Stimulated activated CD8-positive, alpha-beta memory T cell treated with anti-CD3 and anti-CD28 coated beads, Interleukin-7, amount 100 ng/mL, for 4 hours (primary cell): ENCODE data around the gene HDAC4.

Experiments used
- DNase-seq, 2 donors: peaks; one replicate each; pipeline ENCODE4 v3.0.0-alpha.2; 2020; ENCODE audit warnings: low read depth in 2 of 2

The HDAC4 gene

GRCh38 chr2:239255628-239256349 lies 145.0 kb downstream of the HDAC4 start:
- no peak for DNase-seq

GRCh38 chr2:239255218-239255617 lies 145.6 kb downstream of the HDAC4 start:
- DNase-seq: no peak

GRCh38 chr2:239253701-239254436 lies 147.0 kb downstream of the HDAC4 start:
- DNase-seq: no peak

- no peak for DNase-seq
Observed at GRCh38 chr2:239253264-239253663, 147.6 kb downstream of the HDAC4 start.

- DNase-seq: no peak
Observed at GRCh38 chr2:239252801-239253200, 148.0 kb downstream of the HDAC4 start.

GRCh38 chr2:239252393-239252792 lies 148.4 kb downstream of the HDAC4 start:
- no peak for DNase-seq

- no peak for DNase-seq
Observed at GRCh38 chr2:239251971-239252370, 148.8 kb downstream of the HDAC4 start.

GRCh38 chr2:239250216-239251081 lies 150.4 kb downstream of the HDAC4 start:
- DNase-seq: no peak

GRCh38 chr2:239249776-239250175 lies 151.0 kb downstream of the HDAC4 start:
- DNase-seq: no peak

GRCh38 chr2:239249048-239249447 lies 151.8 kb downstream of the HDAC4 start:
- no peak for DNase-seq

- no peak for DNase-seq
Observed at GRCh38 chr2:239247401-239248245, 153.2 kb downstream of the HDAC4 start.

- DNase-seq: no peak
Observed at GRCh38 chr2:239246723-239247122, 154.1 kb downstream of the HDAC4 start.

- no peak for DNase-seq
Observed at GRCh38 chr2:239245872-239246721, 154.7 kb downstream of the HDAC4 start.

- DNase-seq: no peak
Observed at GRCh38 chr2:239245107-239245506, 155.7 kb downstream of the HDAC4 start.

GRCh38 chr2:239244625-239245024 lies 156.2 kb downstream of the HDAC4 start:
- DNase-seq: no peak

- no peak for DNase-seq
Observed at GRCh38 chr2:239241431-239241960, 159.3 kb downstream of the HDAC4 start.

- no peak for DNase-seq
Observed at GRCh38 chr2:239240414-239240881, 160.4 kb downstream of the HDAC4 start.

GRCh38 chr2:239239607-239240413 lies 161.0 kb downstream of the HDAC4 start:
- DNase-seq: no peak
